ENCODE measurements around the gene LRRC39.
"Not testable (repeated sequence)": the region's sequence is repeated elsewhere in the genome, so short reads cannot be mapped to it uniquely, and the experiment has no call there.

The LRRC39 gene

DNA sequence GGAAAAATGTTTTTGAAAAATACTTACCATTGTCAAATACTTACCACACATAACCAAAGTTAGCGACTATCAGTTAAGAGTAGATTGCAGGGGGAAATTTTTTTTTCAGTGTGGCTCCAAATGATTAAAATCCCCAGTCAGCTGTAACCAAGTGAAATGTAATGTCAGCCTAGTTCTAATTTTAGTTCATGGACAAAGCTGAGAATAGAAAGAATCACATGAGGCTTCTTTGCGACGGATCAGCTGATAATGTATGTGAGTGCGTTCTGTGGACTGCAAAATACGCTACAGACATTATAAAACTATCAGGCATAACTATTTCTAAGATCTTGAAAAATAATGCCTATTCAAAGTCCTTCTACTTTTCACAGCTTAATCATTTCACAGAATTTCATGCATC is at the start of gene LRRC39:
Gene LRRC39, minus strand, starts transcription at position 166 of the 400 bp plus-strand sequence. CDS start 9,740 bp downstream, outside the sequence.
- DNase-seq = no peak

DNA sequence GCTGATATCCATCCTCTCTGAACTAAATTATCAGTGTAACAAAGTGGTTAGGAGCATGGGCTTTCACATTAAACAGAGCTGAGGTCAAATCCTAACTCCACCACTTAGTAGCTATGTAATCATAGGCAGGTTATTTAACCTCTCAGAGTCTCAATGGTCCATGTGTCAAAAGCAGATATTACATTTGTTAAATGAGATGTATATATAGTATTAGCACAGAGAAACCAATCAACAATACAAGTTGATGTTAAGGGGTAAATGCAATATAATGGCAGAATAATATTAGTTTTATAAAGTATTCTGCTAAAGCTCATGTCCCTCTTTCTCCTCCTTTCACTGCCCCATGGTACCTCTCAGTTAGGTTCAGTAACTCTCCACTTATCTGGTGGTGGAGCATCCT is 44.4 kb upstream of the LRRC39 start:
- no peak for DNase-seq

DNA sequence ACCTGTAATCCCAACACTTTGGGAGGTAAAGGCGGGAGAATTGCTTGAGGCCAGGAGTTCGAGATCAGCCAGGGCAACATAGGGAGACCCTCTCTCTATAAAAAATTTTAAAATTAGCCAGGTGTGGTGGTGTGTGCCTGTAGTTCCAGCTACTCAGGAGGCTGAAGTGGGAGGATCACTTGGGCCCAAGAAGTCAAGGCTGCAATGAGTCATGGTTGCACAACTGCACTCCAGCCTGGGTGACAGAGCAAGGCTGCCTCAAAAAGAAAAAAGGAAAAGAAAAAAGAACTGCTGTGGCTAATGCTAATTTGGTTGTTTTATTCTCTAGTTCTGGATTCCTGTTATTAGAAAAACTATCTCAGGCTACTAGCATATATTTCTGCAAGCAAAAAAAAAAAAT is 41.8 kb upstream of the LRRC39 start:
- DNase-seq = no peak

DNA sequence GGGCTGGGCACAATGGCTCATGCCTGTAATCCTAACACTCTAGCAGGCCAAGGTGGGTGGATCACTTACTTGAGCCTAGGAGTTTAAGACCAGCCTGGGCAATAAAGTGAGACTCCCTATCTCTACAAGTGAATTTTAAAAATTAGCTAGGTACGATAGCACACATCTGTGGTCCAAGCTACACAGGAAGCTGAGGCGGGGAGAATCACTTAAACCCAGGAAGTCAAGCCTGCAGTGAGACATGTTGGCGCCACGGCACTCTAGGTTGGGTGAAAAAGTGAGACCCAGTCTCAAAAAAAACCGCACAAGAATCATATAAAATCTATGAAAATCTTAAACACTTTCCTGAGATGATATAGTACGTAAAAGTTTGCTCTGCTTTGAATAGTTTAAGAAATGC is 41.4 kb upstream of the LRRC39 start:
- DNase-seq = no peak

DNA sequence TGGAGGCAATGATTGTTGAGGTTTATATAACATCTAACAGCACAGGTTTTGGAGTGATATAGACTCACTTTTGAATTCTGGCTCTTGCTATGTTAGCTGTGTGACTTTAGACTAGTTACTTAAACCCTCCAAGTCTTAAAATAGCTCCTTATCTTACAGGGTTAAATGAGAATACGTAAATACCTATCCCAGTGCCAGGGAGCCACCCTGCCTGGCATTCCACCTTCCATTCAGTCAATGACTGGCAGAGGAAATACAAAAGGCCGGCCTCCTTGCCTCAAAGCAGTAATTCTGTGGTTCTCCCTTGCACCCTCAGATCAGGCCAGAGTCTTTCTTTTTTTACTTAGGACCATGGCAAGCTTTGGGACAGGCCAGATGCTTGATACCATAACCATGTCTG is 39.8 kb upstream of the LRRC39 start:
- no peak for DNase-seq

DNA sequence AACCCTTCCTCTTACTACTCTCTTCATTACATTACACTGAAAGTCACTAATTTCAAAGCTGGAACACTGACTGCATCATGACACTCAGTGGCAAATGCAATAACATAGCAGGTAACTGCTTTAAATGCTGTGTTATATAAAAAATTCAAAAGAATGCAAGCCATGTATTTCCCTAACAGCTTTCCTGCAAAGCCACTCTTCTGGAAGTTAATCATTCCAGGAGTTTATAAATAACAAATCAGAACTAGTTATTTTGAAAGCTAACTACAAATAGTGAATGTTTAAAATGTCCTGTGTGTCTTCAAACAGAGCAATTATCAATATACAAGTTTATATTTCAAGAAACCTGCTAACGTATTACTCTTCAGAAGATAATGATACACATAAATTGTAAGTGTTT is 37.0 kb upstream of the LRRC39 start:
- DNase-seq = no peak

DNA sequence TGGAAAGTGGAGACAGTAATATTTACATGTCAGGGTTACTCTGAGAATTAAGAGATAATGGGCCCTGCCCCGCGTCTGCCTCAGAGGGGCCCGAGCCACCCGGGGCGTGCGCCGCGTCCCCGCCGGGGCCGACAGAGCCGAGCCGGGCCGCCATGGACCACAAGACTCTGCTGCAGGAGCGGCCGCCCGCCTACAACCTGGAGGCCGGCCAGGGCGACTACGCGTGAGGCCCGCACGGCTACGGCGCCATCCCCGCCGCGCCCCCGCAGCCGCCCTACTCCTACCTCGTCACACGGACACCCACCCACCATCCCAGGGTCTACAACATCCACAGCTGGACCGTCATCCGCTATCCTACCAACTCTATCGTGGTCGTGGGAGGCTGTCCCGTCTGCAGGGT is 35.1 kb upstream of the LRRC39 start:
- DNase-seq = no peak

DNA sequence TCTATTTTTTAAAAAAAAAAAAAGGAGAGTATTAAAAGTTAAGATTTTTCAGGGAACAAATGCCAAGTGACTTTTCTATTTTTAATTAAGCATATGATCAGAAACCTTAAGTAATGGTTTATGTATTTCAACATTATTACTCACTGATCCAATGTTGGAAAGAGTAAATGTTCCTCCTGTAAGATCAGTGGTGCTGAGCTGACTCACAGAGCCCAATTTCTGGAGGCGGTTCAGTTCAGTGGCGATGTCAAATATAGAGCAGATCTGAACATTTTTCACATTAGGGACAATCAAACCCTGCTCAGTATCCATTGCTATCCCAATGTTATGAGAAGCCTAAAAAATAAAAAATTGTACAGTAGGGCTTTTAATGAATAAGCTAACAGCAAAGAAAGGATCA is 28.2 kb upstream of the LRRC39 start:
- no peak for DNase-seq

DNA sequence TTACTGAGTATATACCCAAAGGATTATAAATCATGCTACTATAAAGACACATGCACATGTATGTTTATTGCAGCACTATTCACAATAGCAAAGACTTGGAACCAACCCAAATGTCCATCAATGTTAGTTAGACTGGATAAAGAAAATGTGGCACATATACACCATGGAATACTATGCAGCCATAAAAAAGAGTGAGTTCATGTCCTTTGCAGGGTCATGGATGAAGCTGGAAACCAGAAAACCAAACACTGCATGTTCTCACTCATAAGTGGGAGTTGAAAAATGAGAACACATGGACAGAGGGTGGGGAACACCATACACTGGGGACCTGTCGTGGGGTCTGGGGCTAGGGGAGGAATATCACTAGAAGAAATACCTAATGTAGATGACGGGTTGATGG is 27.5 kb upstream of the LRRC39 start:
- DNase-seq = not testable (repeated sequence)

DNA sequence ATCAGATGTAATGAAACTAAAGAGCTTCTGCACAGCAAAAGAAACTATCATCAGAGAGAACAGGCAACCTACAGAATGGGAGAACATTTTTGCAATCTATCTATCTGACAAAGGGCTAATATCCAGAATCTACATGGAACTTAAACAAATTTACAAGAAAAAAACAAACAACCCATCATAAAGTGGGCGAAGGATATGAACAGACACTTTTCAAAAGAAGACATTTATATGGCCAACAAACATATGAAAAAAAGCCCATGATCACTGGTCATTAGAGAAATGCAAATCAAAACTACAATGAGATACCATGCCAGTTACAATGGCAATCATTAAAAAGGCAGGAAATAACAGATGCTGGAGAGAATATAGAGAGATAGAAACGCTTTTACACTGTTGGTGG is 27.0 kb upstream of the LRRC39 start:
- DNase-seq = not testable (repeated sequence)

DNA sequence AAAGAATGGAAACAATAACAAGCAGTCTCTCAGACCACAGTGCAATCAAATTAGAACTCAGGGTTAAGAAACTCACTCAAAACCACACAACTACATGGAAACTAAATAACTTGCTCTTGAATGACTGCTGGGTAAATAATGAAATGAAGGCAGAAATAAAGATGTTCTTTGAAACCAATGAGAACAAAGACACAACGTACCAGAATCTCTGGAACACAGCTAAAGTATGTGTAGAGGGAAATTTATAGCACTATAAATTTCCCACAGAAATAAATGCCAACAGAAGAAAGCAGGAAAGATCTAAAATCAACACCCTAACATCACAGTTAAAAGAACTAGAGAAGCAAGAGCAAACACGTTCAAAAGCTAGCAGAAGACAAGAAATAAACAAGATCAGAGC is 24.6 kb upstream of the LRRC39 start:
- DNase-seq = not testable (repeated sequence)

DNA sequence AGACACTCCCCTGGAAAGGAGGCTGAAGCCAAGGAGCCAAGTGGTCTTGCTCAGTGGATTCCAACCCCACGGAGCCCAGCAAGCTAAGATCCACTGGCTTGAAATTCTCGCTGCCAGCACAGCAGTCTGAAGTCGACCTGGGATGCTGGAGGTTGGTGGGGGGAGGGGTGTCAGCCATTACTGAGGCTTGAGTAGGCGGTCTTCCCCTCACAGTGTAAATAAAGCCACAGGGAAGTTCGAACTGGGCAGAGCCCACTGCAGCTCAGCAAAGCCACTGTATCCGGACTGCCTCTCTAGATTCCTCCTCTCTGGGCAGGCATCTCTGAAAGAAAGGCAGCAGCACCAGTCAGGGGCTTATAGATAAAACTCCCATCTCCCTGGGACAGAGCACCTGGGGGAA is 22.0 kb upstream of the LRRC39 start:
- DNase-seq = not testable (repeated sequence)

DNA sequence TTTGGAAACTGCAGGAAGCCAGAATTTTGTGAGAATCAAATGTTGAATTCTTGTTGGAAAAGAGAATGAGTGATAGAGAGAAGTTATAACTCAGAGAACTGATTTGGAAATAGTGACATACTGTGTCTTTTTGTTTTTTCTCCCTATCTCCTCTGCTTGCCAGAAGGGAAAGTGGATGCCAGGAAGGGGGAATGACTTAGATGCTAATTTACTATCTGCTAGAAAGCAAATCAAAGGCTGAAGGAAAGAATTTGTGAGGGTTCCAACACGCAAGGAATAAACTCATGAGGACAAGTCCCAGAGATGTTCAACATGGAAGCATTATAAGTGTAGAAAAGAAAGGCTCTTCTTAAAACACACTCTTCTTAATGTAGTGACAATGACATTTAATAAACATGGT is 20.5 kb upstream of the LRRC39 start:
- DNase-seq = no peak

DNA sequence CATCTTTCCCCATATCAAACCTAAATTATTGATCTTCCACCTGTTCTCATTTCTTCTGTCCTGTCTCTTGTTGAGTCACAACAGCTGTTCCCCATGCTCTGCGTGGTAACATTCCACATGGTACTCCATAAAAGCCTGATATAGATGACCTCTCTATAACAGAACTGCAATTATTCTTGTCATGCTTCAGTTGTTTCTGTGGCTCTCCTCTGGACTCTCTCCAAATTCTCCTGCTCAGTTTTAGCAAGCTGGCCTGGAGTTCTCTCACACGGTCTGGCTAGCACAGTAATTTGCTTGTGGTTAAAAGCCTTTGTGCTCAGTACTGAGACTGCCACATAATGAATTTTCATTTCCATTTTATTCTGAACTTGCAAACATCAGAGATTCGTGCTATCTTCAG is 10.6 kb upstream of the LRRC39 start:
- peak; percentile 89 for DNase-seq

DNA sequence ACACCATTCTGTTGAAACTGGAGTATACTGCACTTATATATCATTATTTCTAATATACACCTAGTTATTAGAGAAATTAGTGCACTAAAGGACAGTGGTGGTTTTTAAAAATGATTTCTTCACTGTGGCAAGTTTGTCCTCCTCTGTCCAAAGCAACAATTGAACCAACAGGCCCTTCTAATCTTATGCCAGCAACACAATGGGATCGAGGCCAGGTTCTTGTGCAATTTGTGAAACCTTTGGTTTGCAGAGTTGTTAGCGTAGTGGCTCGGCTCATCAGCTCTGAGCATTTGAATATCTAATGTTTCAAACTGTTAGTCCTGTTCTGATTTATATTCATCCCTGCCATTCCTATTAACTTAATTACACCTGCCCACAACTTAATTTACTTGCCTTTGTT is 9.9 kb upstream of the LRRC39 start:
- DNase-seq = peak; percentile 47

DNA sequence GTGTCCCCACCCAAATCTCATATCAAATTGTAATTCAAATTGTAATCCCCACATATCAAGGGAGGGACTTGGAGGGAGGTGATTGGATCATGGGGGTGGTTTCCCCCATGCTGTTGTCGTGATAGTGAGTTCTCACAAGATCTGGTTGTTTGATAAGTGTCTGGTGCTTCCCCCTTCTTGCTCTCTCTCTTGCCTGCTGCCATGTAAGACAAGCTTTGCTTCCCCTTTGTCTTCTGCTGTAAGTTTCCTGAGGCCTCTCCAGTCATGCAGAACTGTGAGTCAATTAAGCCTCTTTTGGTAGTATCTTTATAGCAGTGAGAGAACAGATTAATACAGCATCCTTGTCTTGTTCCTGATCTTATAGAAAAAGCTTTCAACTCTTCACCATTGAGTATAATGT is 6.5 kb upstream of the LRRC39 start:
- no peak for DNase-seq

DNA sequence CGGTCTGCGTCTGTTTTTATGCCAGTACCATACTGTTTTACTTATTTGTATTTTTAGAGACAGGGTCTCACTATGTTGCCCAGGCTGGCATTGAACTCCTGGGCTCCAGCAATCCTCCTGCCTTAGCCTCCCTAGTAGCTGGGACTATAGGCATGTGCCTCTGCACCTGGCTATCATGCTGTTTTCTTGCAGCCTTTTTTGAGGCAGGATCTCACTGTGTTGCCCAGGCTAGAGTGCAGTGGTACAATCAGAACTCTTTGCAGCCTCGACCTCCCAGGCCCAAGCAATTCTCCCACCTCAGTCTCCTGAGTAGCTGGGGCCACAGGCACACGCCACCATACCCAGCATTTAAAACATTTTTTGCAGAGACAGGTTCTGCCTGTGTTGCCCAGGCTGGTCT is 5.3 kb upstream of the LRRC39 start:
- no peak for DNase-seq

DNA sequence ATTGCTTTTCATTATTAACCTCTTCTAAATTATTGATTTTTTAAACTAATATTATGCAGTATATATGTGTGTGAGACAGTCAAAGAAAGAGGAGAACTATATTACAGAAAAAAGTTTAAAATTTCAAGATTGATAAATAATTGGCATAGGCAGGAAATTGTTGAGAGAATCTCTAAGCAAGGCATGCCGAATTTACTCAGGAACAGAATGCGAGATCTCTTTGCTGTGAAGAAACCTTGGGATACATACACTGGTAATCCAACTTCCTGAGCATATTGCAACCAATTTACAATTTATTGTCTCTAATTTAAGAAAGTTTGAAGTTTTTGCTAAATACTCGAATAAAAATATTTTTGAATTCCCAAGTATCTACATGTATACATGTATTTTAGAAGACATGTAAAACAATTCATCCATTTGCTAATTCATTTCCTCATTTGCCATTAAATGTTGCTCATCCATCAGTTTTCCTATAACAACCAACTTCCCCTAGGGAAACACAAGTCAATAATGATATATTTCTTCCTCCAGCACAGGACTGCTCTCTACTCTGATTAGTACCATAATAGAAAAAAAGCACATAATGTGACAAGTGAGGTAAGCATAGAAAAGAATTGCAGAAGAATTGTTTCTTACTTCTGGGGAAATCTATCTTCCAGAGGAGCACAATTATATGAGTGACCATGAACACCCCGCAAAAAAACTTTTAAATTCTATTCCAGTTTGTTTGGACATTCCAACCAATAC is 588 bp downstream of the LRRC39 start:
- DNase-seq = no peak

DNA sequence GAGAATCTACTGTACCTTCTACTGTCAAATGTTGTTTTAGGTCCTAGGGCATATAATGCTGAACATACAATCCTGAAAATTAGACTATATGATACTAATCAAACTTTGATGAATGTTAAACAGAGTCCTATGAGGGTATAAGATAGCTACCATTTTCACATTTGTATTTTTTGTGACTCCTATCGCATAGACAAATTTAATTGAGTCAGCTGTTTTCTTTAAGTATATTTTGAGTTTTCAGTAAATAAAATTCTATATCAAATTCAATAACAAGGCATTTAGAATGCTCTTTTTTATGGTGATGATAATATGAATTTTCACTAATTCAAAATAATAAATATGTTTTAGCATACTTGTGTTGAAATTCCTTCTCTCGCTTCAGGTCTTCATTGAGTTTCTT is 10.0 kb downstream of the LRRC39 start:
- DNase-seq = no peak

DNA sequence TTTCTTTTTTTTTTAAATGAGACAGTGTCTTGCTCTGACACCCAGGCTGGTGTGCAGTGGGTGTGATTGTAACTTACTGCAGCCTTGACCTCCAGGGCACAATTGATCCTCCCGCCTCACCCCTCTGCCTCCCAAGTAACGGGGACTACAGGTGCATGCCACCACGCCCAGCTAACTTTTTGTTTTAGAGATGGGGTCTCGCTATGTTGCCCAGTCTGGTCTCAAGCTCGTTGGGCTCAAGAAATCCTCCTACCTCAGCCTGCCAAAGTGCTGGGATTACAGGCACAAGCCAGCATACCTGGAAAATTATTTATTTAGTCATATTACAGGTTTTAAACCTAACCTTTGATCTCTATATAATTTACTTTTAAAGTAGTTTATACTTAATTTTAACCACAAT is 13.4 kb downstream of the LRRC39 start:
- DNase-seq = no peak

DNA sequence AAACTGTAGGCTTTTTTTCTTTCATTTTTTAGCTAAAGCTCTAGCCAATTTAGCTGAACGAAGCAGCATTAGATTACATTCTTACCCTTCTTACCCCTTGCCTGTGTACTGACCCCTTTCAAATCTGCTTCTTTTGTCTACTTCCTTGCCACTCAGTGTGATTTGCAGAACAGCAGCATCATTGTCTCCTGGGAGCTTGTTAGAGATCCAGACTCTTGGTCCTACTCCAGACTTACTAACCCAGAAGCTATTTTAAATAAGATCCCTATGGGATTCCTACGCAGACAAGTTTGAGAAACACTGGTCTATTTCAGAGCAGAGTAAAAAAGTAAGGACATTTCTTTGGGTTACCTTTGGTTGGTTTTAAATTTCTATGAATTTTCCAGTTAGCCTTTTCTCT is 13.8 kb downstream of the LRRC39 start:
- DNase-seq = no peak

DNA sequence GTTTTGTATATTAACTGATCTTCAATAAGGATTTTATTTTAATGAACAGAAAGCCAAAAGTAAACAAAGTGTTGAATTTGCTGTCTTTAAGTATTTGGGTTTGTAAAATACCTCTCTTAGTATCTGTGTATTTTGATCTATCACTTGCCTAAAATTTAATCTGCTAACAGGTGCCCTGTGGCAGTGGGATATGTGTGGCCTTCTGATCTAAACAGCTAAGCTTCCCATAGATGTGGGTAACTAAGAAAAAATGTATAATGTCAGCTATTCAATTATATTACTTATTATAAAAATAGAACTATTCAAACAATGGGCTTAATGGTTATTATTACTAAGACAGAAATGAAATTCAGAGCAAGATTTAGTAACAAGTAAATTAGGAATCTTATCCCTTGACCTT is 15.2 kb downstream of the LRRC39 start:
- DNase-seq = no peak

DNA sequence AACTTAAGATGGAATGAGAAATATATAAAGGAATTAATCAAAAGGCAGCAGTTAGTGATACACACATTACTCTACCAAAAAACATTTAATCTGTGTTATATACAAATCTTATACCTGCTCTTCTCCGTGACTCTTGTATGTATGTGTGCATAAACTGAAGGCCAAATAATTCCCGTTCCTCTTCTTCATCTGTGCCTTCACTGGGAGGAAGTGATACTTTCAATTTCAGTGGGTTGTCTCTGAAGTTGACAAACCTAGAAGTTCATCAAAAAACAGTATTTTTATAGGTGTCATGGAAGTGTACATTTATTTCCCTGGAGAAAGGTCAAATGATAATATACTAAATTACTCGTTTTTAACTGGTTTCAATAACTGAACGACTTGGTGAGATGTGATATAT is 25.8 kb downstream of the LRRC39 start:
- no peak for DNase-seq

DNA sequence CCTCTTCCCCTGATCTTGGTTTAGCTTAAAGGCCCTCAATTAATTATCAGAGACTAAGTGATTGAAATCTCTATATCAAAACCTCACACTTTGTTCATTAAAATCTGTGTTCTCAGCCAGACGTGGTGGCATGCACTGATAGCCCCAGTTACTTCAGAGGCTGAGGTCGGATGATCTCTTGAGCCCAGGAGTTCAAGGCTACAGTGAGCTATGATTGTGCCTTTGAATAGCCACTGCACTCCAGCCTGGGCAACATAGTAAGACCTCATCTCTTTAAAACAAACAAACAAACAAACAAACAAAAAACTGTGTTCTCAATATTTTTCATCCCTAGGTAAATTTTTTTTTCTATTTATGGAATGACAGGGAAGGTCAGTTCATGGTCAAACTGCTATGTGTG is 26.4 kb downstream of the LRRC39 start:
- no peak for DNase-seq

DNA sequence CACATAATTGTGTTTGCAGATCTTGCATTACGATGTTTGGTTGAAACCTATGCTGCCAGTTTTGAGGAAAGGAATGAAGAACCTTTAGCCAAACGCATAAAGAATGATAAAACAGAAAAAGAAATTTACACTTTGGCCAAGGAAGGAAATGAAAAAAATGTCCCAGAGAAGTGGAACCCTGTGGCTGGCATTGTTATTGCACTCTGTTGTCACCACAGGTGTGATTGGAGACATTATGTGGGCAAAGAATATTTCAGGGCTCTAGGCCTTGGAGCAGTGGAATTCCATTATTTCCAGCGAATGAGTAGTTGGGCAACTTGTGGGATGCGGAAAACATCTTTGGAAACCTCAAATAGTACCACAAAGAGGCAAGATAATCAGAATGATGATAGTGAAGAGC is 30.2 kb downstream of the LRRC39 start:
- DNase-seq = no peak

DNA sequence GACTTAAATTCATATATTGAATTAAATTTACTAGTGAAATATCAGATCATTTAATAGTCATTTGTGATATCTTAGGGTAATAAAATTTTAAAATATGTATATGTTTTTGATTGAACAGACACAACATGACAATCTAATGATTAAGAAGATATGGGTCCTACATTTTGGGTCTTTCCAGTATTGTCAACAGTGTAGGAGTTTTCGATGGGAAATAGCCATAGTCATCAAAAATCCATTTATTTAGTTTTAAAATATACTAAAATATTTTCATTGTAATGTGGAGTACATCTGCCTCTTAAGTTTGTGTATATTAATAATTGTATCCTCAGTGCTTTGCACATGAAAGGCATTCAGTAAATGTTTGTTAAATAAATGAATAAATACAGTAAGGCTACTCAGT is 31.1 kb downstream of the LRRC39 start:
- no peak for DNase-seq
